GM19239 (cell line): ENCODE measurements around the gene H1-8.
"Not testable (repeated sequence)": the region's sequence is repeated elsewhere in the genome, so short reads cannot be mapped to it uniquely, and the experiment has no call there.

ENCODE experiments used
- DNase-seq: peaks from one replicate; pipeline ENCODE4 v3.0.0; 2011; ENCODE audit warnings: low spot score; ENCODE audit not compliant: insufficient read length
- FAIRE-seq: peaks from 2 replicates; lab custom pipeline; 2011; peaks lifted over from hg19 to GRCh38; lab: Jason Lieb, UNC

The H1-8 gene

GRCh38 chr3:129530821-129531220 lies 12.2 kb upstream of the H1-8 start:
- FAIRE-seq, result no peak
- no peak for DNase-seq

- DNase-seq (no peak), FAIRE-seq (no peak)
Observed at GRCh38 chr3:129531699-129532098, 11.3 kb upstream of the H1-8 start.

GRCh38 chr3:129532261-129532660 lies 10.7 kb upstream of the H1-8 start:
- no peak for FAIRE-seq
- no peak for DNase-seq

GRCh38 chr3:129533406-129533805 lies 9.6 kb upstream of the H1-8 start:
- DNase-seq (no peak), FAIRE-seq (no peak)

- DNase-seq, result no peak
- no peak for FAIRE-seq
Observed at GRCh38 chr3:129534428-129535027, 8.4 kb upstream of the H1-8 start.

GRCh38 chr3:129535075-129535474 lies 7.9 kb upstream of the H1-8 start:
- FAIRE-seq (no peak), DNase-seq (no peak)

- no peak for DNase-seq
- FAIRE-seq, result no peak
Observed at GRCh38 chr3:129536374-129536667, 6.7 kb upstream of the H1-8 start.

GRCh38 chr3:129536804-129537203 lies 6.2 kb upstream of the H1-8 start:
- FAIRE-seq, result no peak

GRCh38 chr3:129539206-129539605 lies 3.8 kb upstream of the H1-8 start:
- FAIRE-seq, result no peak
- DNase-seq, result no peak

More at GRCh38 chr3:129536804-129537203, 6.2 kb upstream of the H1-8 start:
- DNase-seq, result no peak

- DNase-seq (no peak), FAIRE-seq (no peak)
Observed at GRCh38 chr3:129540776-129541516, 2.0 kb upstream of the H1-8 start.

GRCh38 chr3:129542747-129543146 lies 228 bp upstream of the H1-8 start:
- FAIRE-seq (no peak), DNase-seq (no peak)

- no peak for FAIRE-seq
- DNase-seq, result no peak
Observed at GRCh38 chr3:129543999-129544398, 1.0 kb downstream of the H1-8 start.

GRCh38 chr3:129545951-129546350 lies 3.0 kb downstream of the H1-8 start:
- not testable (repeated sequence) for DNase-seq, FAIRE-seq

- DNase-seq (no peak), FAIRE-seq (no peak)
Observed at GRCh38 chr3:129547241-129547640, 4.3 kb downstream of the H1-8 start.

- no peak for DNase-seq
- no peak for FAIRE-seq
Observed at GRCh38 chr3:129548104-129548965, 5.4 kb downstream of the H1-8 start.

- no peak for DNase-seq
- FAIRE-seq, result no peak
Observed at GRCh38 chr3:129549006-129549800, 6.2 kb downstream of the H1-8 start.

GRCh38 chr3:129549805-129550204 lies 6.8 kb downstream of the H1-8 start:
- DNase-seq, result no peak
- FAIRE-seq, result no peak

GRCh38 chr3:129552287-129553050 lies 9.5 kb downstream of the H1-8 start:
- no peak for DNase-seq
- FAIRE-seq, result no peak

- FAIRE-seq (no peak), DNase-seq (no peak)
Observed at GRCh38 chr3:129553171-129553570, 10.2 kb downstream of the H1-8 start.

- no peak for FAIRE-seq
Observed at GRCh38 chr3:129553719-129554118, 10.7 kb downstream of the H1-8 start.

More at GRCh38 chr3:129553719-129554118, 10.7 kb downstream of the H1-8 start:
- DNase-seq, result no peak
